Ovary (tissue), 3 donors: ENCODE data around the gene IKZF3.

Experiments
- EP300 ChIP-seq: sonication (generic); formaldehyde crosslinking; IDR thresholded peaks from one replicate; pipeline ENCODE4 v1.6.1; 2017; ENCODE audit warnings: antibody characterized with exemption
- POLR2A ChIP-seq: fragments of 450-650 bp; IDR thresholded peaks from one replicate; pipeline ENCODE4 v1.6.1; 2017; ENCODE audit warnings: antibody characterized with exemption, mild to moderate bottlenecking, moderate library complexity
- TF ChIP-seq, protein P1 (sequence below), 3 donors: fragments of 450-650 bp in 2 of 3; fragments of 200-600 bp in 1 of 3; IDR thresholded peaks; one replicate each; pipeline versions ENCODE4 v1.5.1 to v1.8.0; 2016 to 2022; ENCODE audit warnings: antibody characterized with exemption in 3 of 3, mild to moderate bottlenecking in 1 of 3
- donor health status: DM: no; HTN: no; CAD: no.

DNA sequence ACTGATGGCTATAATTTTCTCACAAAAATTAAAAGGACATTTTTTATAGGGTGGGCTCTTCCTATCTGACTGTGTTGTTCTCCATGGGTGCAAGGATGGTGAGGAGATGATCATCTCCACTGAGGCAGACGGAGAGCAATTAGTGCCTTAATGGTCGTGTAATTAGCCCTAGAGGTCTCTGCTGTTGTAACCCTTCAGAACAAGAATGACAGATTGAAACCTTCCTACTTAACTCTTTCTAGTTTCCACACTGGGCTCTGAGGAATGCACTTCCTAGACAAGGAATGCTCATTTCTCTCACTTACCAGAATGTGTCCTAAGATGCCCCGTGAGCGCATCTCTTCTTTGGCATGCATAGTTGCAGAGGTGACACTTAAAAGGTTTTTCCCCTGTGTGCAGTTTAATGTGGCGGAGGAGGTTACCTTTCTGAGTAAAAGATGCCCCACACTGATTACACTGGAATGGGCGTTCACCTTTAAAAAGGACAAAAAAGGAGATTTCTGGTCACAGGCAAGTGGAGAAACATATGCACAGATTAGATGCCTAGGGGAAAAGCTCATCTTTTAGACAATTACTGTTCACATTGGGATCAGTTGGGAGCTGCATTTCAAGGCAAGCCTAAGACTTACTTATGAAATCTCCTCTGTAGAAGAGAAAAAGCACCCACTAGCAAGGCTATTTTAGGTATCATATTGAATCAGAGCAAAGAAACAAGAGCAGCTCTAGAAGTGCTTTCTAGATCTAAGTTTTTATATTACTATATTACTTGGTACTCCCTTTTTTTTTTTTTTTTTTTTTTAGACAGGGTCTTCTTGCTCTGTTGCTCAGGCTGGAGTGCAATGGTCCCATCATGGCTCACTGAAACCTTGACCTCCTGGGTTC, 72.8 kb downstream of the IKZF3 start:
- TF ChIP-seq, protein P1, sequence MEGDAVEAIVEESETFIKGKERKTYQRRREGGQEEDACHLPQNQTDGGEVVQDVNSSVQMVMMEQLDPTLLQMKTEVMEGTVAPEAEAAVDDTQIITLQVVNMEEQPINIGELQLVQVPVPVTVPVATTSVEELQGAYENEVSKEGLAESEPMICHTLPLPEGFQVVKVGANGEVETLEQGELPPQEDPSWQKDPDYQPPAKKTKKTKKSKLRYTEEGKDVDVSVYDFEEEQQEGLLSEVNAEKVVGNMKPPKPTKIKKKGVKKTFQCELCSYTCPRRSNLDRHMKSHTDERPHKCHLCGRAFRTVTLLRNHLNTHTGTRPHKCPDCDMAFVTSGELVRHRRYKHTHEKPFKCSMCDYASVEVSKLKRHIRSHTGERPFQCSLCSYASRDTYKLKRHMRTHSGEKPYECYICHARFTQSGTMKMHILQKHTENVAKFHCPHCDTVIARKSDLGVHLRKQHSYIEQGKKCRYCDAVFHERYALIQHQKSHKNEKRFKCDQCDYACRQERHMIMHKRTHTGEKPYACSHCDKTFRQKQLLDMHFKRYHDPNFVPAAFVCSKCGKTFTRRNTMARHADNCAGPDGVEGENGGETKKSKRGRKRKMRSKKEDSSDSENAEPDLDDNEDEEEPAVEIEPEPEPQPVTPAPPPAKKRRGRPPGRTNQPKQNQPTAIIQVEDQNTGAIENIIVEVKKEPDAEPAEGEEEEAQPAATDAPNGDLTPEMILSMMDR (IDR thresholded peaks at IDR 0.05), result no peak
- TF ChIP-seq POLR2A (no peak), EP300 (no peak)
